ENCODE measurements around the gene TH.

DNA sequence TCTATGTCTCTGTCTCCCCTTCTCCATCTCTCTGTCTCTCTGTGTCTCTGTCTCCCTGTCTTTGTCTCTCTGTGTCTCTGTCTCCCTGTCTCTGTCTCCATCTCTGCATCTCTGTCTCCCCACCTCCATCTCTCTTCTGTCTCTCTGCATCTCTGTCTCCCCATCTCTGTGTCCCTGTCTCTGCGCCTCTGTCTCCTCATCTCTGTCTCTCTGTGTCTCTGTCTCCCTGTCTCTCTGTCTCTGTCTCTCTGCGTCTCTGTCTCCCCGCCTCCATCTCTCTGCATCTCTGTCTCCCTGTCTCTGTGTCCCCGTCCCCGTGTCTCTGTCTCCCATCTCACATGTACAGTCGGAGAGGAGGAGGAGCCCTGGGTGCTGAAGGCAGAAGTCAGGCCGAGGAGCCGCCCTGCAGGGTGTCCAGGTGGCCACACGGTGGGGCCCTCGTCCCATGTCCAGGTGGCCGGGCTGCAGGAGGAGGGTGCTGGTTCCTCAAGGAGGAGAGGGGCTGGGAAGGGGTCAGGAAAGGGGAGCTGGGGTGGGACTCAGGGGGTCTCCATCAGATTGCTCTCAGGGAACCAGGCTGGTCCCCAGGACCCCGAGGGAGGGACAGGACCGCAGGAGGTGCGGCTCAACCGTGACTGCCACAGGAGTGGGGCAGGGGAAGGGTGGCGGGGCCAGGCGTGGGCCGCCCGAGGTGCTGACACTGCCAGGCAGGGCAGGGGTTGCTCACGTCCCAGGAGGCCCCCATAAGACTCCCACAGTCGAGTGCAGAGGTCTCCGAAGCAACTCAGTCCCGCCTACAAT lies 25.6 kb upstream of the TH start:
- TF ChIP-seq, protein P1, sequence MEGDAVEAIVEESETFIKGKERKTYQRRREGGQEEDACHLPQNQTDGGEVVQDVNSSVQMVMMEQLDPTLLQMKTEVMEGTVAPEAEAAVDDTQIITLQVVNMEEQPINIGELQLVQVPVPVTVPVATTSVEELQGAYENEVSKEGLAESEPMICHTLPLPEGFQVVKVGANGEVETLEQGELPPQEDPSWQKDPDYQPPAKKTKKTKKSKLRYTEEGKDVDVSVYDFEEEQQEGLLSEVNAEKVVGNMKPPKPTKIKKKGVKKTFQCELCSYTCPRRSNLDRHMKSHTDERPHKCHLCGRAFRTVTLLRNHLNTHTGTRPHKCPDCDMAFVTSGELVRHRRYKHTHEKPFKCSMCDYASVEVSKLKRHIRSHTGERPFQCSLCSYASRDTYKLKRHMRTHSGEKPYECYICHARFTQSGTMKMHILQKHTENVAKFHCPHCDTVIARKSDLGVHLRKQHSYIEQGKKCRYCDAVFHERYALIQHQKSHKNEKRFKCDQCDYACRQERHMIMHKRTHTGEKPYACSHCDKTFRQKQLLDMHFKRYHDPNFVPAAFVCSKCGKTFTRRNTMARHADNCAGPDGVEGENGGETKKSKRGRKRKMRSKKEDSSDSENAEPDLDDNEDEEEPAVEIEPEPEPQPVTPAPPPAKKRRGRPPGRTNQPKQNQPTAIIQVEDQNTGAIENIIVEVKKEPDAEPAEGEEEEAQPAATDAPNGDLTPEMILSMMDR (conservative IDR thresholded peaks at IDR 0.05; ENCODE audit: low read depth in 2 of 2), result peak; percentile 83 to 96
- TF ChIP-seq POLR2AphosphoS5 (IDR thresholded peaks at IDR 0.05; ENCODE audit: low read depth), result no peak

All from GM23338 (cell line).